GM21367 (cell line): ENCODE results near the gene CCND3.
A peak's percentile ranks its signal among the peaks of the same experiment; 100 is the strongest.

Experiments
- ATAC-seq: cut with Tn5 transposase; IDR thresholded peaks from one replicate; pipeline ENCODE4 v1.9.1; 2021; ENCODE audit not compliant: unreplicated experiment

CCND3 gene

GRCh38 chr6:41941280-41942066, at the start of gene CCND3:
TSS of gene CCND3 (minus strand) at chr6:41941808. CDS start at chr6:41941649, 159 bp downstream.
- peak; percentile 84 for ATAC-seq

GRCh38 chr6:41986339-41986738, 44.7 kb upstream of the CCND3 start:
- no peak for ATAC-seq

DNA sequence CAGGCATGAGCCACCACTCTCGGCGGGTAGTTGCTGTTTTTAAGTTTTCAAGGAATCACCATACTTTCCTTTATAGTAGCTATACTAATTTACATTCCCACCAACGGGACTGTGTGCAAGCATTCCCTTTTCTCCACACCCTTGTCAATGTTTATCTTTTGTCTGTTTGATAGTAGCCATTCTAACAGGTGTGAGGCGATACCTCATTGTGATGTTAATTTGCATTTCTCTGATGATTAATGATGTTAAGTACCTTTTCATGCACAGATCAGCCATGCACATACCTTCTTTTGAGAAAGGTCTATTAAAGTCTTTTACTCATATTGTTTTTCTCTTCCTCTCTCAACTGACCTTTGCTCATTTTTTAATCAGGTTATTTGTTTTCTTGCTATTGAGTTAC, 43.0 kb upstream of the CCND3 start:
- no peak for ATAC-seq

DNA sequence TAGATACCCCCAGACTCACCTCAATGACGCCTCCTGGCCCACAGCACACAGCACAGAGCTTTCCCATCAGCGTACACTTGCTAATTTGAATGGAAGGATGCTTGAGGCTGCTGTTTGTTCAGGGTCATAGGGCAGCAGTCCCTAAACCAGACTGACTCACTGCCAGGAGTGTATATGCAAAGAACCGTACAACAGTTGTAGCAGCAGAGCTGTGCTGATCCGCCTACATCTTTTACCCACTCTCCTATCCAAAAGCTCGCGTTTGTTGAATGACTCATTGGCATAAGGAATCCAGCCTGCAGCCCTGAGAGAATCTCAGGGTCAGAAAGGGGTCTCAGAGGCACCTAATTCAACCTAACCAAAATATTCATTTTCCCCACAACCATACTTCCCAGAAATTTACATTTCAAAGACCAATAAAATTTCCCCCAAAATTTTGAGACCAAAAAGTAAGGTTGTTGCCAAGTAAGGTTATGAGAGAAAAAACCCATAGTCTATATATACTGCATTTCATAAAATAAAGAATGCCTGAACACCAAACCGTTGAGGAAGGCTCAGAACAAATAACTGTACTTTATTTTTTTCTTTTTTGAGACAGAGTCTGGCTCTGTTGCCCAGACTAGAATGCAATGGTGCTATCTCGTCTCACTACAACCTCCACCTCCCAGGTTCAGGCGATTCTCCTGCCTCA, 35.3 kb upstream of the CCND3 start:
- no peak for ATAC-seq

DNA sequence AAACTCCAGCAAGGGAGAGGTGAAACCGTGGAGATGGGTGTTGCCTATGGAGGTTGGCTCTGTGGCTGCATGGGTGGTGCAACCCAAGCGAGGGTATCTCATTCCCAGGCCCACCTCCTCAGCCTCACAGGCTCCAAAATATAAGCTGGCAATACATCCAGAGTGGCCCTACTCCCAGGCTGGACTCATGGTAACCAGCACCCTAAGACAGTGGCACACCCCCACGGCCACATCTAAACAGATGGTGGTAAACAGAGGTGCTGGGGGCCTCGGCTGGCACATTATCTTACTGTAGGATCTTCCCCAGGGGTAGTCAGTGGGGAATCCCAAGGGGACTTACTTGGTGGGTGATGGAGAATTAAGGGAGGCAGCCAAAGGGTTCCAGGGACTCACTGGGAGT, 33.7 kb upstream of the CCND3 start:
- ATAC-seq = no peak

- no peak for ATAC-seq
These were observed 32.7 kb upstream of the CCND3 start for GRCh38 chr6:41974281-41974825.

- ATAC-seq = no peak
These were observed 31.2 kb upstream of the CCND3 start for GRCh38 chr6:41972826-41973225.

DNA sequence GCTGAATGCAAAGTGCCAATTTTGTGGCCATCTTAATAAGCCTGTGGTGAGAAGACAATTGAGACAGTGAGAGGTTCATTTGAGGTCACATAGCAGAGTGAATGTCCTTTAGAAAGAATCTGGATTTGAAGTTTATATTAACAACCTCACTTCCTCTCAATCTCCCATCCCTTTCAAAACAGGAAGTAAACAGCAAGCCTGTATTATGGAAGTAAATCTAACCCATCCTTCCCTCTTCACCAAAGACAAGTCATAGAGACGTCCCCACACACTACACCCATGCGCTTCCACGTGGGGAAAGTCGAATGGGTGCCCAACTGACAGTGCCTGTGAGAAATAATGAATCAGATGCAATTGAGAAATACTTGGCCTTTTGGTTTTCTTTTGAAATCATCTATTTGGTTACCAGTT, 28.8 kb upstream of the CCND3 start:
- no peak for ATAC-seq

GRCh38 chr6:41967312-41968287, 26.0 kb upstream of the CCND3 start:
- no peak for ATAC-seq

DNA sequence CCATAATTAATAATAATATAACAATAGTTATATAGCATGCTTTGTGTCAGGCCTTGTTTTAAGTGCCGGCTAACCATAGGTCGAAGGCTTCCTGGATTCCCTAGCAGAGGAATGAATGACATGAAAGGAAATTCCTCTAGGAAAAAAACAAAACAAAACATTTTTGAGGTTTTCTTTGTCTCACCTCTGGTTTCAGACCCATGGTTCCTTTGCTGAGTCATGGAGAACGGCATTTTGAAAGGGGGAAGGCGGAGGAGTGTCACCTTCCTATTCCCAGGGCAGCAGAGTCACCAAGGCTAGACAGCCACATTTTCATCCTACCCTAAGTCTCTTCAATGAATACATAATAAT, 25.3 kb upstream of the CCND3 start:
- no peak for ATAC-seq

DNA sequence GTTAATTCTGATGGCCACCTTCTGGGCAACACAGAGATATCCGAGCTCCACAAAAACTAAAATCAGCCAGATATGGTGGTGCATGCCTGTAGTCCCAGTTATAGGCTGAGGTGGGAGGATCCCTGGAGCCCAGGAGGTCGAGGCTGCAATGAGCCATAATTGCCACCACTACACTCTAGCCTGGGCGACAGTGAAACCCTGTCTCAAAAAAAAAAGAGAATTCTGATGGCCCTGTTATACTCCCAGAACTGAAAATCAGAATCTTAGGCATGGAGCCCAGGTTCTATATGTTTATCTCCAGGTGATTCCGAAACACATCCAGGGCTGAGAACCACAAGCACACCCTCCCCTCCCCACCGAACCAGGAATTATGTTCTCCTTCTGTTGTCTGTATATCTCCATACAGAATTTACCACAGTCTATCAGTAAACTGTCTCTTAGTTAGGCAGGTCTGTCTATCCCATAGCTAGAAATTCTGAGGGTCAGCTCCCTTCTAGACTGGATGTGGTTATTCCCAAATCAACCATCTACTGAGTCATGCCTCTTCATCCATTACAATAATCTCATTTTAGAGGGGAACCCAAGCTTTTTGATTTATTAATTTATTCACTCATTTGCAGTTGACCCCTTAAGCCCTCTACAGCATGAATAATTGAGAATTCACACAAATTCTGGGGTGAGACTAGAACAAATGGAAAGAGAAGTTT, 24.8 kb upstream of the CCND3 start:
- ATAC-seq = no peak

DNA sequence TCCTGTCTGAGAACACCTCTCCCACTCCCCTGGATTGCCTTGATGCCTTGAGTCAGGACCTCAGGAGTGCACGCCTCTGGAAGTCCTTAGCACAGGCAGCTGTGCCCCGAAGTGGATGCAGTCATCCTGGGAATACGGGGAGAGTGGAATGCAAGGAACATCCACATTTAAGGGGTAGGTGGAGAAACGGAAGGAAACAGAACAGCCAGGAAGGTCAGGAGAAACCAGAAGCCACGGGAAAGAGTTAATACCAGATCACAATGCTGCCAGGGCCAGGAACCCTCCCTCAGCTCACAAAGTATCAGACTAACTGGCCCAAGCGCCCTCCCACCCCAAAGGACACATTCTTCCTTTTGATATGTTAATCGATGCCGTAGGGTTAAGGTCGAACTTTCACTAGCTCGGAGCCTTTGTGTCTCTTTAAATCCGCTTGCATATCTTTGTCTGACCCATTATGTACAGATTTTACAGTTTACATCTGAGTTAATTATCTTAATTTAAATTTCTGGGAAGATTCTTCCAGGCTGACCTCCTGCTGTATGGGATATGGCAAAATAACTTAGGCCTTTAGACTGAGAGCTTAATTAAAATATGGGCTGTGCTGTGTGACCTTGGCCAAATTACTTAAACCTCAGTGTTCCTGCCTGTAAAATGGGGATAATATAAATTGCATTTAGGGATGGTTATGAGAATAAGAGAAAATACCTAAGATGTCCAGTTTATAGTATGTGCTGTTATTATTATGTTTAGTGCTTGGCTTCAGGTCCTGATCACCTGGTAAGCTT, 24.0 kb upstream of the CCND3 start:
- no peak for ATAC-seq

DNA sequence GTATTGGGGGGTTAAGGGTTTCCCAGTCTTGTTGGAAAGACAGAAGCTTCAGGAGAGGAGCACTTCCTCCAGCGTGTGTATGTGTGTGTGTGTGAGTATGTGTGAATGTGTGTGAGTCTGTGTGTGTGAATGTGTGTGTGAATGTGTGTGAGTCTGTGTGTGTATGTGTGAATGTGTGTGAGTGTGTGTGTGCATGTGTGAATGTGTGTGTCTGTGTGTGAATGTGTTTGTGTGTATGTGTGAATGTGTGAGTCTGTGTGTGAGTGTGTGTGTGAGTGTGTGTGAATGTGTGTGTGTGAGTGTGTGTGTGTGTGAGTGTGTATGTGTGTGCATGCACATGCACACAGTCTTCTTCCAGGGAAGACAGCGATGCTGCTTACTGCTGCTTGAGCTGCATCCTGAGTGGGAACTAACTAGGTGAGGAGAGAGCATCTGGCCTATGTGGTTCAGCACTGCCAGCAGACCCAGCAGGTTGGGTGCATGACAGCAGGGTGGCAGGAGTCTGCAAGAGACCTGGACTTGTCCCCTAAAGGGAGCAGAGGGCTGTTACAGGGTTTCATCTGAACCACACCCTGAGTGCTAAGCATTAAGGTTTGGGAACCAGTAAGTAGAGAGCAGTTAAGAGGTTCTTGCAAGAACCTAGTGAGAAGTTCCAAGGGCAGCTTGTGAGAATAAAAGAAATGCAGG, 22.7 kb upstream of the CCND3 start:
- ATAC-seq = no peak

- ATAC-seq = no peak
These were observed 21.8 kb upstream of the CCND3 start for GRCh38 chr6:41963371-41963770.

- no peak for ATAC-seq
These were observed 18.4 kb upstream of the CCND3 start for GRCh38 chr6:41960028-41960427.

DNA sequence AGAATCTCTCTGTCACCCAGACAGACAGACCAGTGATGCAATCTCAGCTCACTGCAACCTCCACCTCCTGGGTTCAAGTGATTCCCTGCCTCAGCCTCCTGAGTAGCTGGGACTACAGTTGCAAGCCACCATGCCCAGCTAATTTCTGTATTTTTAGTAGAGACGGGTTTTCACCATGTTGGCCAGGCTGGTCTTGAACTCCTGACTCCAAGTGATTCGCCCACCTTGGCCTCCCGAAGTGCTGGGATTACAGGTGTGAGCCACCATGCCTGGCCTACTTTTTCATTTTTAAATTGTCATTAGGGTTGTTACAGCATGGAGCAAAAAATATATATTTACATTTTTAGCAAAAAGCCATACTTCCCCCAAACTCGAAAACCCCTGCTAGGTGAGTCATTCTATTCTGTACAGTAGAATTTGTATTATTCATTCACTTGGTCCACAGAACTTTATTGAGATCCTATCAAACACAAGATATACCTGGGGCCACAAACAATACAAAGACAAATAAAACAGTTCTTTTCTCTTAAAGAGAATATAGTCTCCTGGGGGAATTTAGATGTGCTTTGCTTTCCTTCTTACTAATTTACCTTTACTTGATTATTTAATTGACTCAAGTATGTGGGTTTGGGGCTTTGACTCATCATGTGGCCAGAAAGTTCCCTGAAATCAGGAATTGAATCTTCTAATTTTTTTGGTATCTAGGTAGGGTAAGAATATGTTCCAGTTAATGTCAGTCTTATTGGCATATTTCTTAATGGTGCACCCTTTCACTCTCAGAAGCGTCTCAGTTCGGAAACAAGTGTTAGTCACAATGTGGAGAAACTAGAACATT, 16.6 kb upstream of the CCND3 start:
- no peak for ATAC-seq

DNA sequence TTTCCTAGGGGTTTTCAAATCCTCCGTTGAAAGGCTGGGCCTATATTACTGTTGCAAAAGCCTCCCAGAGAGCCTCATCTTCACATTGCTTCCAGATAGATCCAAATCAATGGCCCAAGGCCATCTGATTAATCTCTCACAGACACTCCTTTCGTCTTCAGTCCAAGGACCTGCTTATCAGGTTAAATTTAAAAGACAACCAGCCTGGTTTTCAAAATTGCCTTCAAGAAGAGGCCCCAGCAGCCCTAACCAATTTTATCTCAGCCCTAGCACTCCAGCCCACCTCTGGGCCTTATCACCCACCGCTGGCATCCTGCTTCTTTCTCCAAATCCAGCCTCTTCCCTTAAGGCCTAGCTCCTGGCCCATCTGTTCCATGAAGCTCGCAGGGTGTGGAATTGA, 15.5 kb upstream of the CCND3 start:
- ATAC-seq = no peak

GRCh38 chr6:41955412-41955811, 13.8 kb upstream of the CCND3 start:
- ATAC-seq = no peak
